Loucy (cell line): ENCODE results near the gene LAMA5.

Experiments
- EZH2phosphoT487 ChIP-seq: fragments of 200-600 bp; IDR thresholded peaks from 2 replicates; pipeline ENCODE4 v1.6.1; 2018; ENCODE audit warnings: antibody characterized with exemption, mild to moderate bottlenecking, moderate library complexity, borderline replicate concordance
- TF ChIP-seq, protein P1 (sequence below): fragments of 200-600 bp; sonication (generic); conservative IDR thresholded peaks from 2 replicates; pipeline ENCODE4 v1.5.1; 2014; ENCODE audit warnings: mild to moderate bottlenecking, antibody characterized with exemption, low read length

DNA sequence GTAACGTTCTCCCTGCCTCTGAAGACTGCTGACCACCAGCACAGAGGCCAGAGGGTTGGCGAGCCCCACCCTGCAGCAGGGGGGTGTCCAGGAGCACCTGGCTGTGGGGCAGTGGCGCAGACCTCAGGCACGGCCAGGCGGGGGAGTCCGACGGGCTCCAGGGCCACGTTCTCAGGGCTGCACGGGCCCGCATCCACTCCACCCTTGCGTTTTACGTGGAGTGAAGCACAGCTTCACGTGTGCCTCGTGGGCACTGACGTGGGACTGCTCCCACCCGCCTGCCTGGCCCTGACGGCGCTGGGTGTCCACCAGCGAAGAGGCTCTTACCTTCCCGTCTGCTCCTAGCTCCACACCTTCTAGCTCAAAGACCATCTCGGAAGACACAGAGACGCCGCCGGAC is 26.7 kb upstream of the LAMA5 start:
- TF ChIP-seq, protein P1, sequence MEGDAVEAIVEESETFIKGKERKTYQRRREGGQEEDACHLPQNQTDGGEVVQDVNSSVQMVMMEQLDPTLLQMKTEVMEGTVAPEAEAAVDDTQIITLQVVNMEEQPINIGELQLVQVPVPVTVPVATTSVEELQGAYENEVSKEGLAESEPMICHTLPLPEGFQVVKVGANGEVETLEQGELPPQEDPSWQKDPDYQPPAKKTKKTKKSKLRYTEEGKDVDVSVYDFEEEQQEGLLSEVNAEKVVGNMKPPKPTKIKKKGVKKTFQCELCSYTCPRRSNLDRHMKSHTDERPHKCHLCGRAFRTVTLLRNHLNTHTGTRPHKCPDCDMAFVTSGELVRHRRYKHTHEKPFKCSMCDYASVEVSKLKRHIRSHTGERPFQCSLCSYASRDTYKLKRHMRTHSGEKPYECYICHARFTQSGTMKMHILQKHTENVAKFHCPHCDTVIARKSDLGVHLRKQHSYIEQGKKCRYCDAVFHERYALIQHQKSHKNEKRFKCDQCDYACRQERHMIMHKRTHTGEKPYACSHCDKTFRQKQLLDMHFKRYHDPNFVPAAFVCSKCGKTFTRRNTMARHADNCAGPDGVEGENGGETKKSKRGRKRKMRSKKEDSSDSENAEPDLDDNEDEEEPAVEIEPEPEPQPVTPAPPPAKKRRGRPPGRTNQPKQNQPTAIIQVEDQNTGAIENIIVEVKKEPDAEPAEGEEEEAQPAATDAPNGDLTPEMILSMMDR, result no peak
- TF ChIP-seq EZH2phosphoT487, result no peak
